GM23338 (cell line): ENCODE data around the gene MYDGF. TPM values are rescaled to one million over a fixed set of nuclear protein-coding genes. Genes with fewer than 3 reads are reported as not detected.

Source experiments
- ATAC-seq: fragments of 200-7000 bp; cut with Tn5 transposase; 3 replicates; pipeline ENCODE4 v1.9.1; 2020
- DNase-seq: peaks from one replicate; pipeline ENCODE4 v3.0.0-alpha.2; 2015; ENCODE audit warnings: low spot score
- H2AFZ ChIP-seq: fragments of 200-600 bp; sonication (generic); 2 replicates; pipeline ENCODE4 v1.8.0; 2016; ENCODE audit warnings: antibody characterized with exemption, mild to moderate bottlenecking, moderate library complexity
- H3F3A ChIP-seq: fragments of 200-600 bp; sonication (generic); replicated peaks from 2 replicates; pipeline ENCODE4 v1.8.0; 2017; ENCODE audit warnings: antibody characterized with exemption, mixed run types, low read depth
- H3K27ac ChIP-seq: fragments of 200-600 bp; sonication (generic); 2 replicates; pipeline ENCODE4 v1.6.1; 2016; ENCODE audit warnings: low read depth
- H3K27me3 ChIP-seq: fragments of 200-600 bp; sonication (generic); 2 replicates; pipeline ENCODE4 v1.8.0; 2016; ENCODE audit warnings: mild to moderate bottlenecking, mixed run types, moderate library complexity; ENCODE audit not compliant: insufficient read depth
- H3K36me3 ChIP-seq: fragments of 200-600 bp; sonication (generic); 2 replicates; pipeline ENCODE4 v1.8.0; 2016; ENCODE audit warnings: mild to moderate bottlenecking; ENCODE audit not compliant: insufficient read depth
- H3K4me1 ChIP-seq: fragments of 200-600 bp; sonication (generic); 2 replicates; pipeline ENCODE4 v1.8.0; 2016; ENCODE audit warnings: mild to moderate bottlenecking, moderate library complexity; ENCODE audit not compliant: insufficient read depth
- H3K4me2 ChIP-seq: fragments of 200-600 bp; sonication (generic); 2 replicates; pipeline ENCODE4 v1.7.1; 2017; ENCODE audit warnings: mixed run types
- H3K4me3 ChIP-seq: fragments of 200-600 bp; sonication (generic); 2 replicates; pipeline ENCODE4 v1.6.1; 2016; ENCODE audit warnings: mixed run types
- H3K79me2 ChIP-seq: fragments of 200-600 bp; sonication (generic); replicated peaks from 2 replicates; pipeline ENCODE4 v1.8.0; 2017; ENCODE audit warnings: mild to moderate bottlenecking; ENCODE audit not compliant: insufficient read depth
- H3K9me2 ChIP-seq: fragments of 200-600 bp; sonication (generic); 2 replicates; pipeline ENCODE4 v1.8.0; 2017; ENCODE audit not compliant: insufficient read depth
- H4K20me1 ChIP-seq: fragments of 200-600 bp; sonication (generic); replicated peaks from 2 replicates; pipeline ENCODE4 v1.8.0; 2017; ENCODE audit warnings: mild to moderate bottlenecking; ENCODE audit not compliant: insufficient read depth
- H3K27ac Mint-ChIP-seq: 2 replicates; pipeline ENCODE4 v1.8.0; 2020; ENCODE audit warnings: inconsistent platforms, mild to moderate bottlenecking, moderate library complexity, mixed read lengths
- H3K27me3 Mint-ChIP-seq: 3 replicates; pipeline ENCODE4 v1.8.0; 2022; ENCODE audit warnings: low read depth, mild to moderate bottlenecking, moderate library complexity, mixed read lengths, inconsistent platforms; ENCODE audit not compliant: insufficient read depth, poor library complexity
- H3K36me3 Mint-ChIP-seq: 3 replicates; pipeline ENCODE4 v1.8.0; 2021; ENCODE audit warnings: low read depth, mild to moderate bottlenecking, inconsistent platforms, moderate library complexity, mixed read lengths
- H3K4me1 Mint-ChIP-seq: 3 replicates; pipeline ENCODE4 v1.8.0; 2020; ENCODE audit warnings: mild to moderate bottlenecking, inconsistent platforms, mixed read lengths
- H3K4me3 Mint-ChIP-seq: 3 replicates; pipeline ENCODE4 v1.8.0; 2021; ENCODE audit warnings: moderate library complexity, mild to moderate bottlenecking, inconsistent platforms, mixed read lengths
- H3K9me3 Mint-ChIP-seq: 3 replicates; pipeline ENCODE4 v1.8.0; 2020; ENCODE audit warnings: moderate library complexity, mild to moderate bottlenecking, inconsistent platforms, mixed read lengths
- CREB1 ChIP-seq: fragments of 250-450 bp; sonication (Bioruptor Pico); IDR thresholded peaks from 2 replicates; pipeline ENCODE4 v1.5.0; 2020; ENCODE audit warnings: low read depth, mild to moderate bottlenecking, moderate library complexity
- EZH2 ChIP-seq: fragments of 200-600 bp; sonication (generic); IDR thresholded peaks from one replicate; pipeline ENCODE4 v1.8.0; 2017; ENCODE audit warnings: antibody characterized with exemption, mild to moderate bottlenecking, low read depth; ENCODE audit not compliant: unreplicated experiment
- EZH2phosphoT487 ChIP-seq: fragments of 200-600 bp; sonication (generic); IDR thresholded peaks from one replicate; pipeline ENCODE4 v1.8.1; 2018; ENCODE audit warnings: antibody characterized with exemption; ENCODE audit not compliant: unreplicated experiment
- JUNB ChIP-seq: IDR thresholded peaks from one replicate; pipeline ENCODE4 v1.6.1; 2016; ENCODE audit warnings: antibody characterized with exemption; ENCODE audit not compliant: unreplicated experiment
- NANOG ChIP-seq: IDR thresholded peaks from 2 replicates; pipeline ENCODE4 v1.6.1; 2016; ENCODE audit warnings: antibody characterized with exemption, borderline replicate concordance
- POLR2AphosphoS5 ChIP-seq: IDR thresholded peaks from 2 replicates; pipeline ENCODE4 v1.6.1; 2016; ENCODE audit warnings: antibody characterized with exemption, low read depth
- STAT1 ChIP-seq: IDR thresholded peaks from one replicate; pipeline ENCODE4 v1.6.1; 2016; ENCODE audit warnings: antibody characterized with exemption; ENCODE audit not compliant: unreplicated experiment
- ZNF114 ChIP-seq: fragments of 250-450 bp; sonication (Bioruptor Pico); IDR thresholded peaks from 2 replicates; pipeline ENCODE4 v1.5.0; 2020; ENCODE audit warnings: mild to moderate bottlenecking, moderate library complexity
- ZNF331 ChIP-seq: fragments of 250-450 bp; sonication (Bioruptor Pico); IDR thresholded peaks from 2 replicates; pipeline ENCODE4 v1.5.0; 2020; ENCODE audit warnings: low read depth, mild to moderate bottlenecking, moderate library complexity
- polyA plus RNA-seq: library from polyadenylated mRNA; unstranded; fragments of >200 nt; fragmentation: Nextera tagmentation; extraction: Ambion mirVana; gene quantifications from 2 replicates; pipeline ENCODE4 v1.2.1, GENCODE V29; 2016
- total RNA-seq: library from RNA; depleted of rRNA; stranded (reverse); fragments of >200 nt; shearing (Covaris generic); gene quantifications from 2 replicates; pipeline ENCODE4 v1.2.3, GENCODE V29; 2014
- TF ChIP-seq, protein P1 (sequence below), 2 experiments: fragments of 200-600 bp in 1 of 2; sonication (generic) in 1 of 2; conservative IDR thresholded peaks; 2 replicates each; pipeline versions ENCODE4 v1.5.1 to v1.6.1; 2016 to 2017; ENCODE audit warnings: antibody characterized with exemption in 2 of 2, low read depth in 2 of 2, mild to moderate bottlenecking in 2 of 2, moderate library complexity in 1 of 2
- TF ChIP-seq, protein P2 (sequence below): fragments of 250-450 bp; sonication (Bioruptor Pico); IDR thresholded peaks from 2 replicates; pipeline ENCODE4 v1.5.0; 2020; ENCODE audit warnings: mild to moderate bottlenecking, moderate library complexity
- TF ChIP-seq, protein P3 (sequence below): IDR thresholded peaks from 2 replicates; pipeline ENCODE4 v1.6.1; 2016; ENCODE audit warnings: antibody characterized with exemption
- TF ChIP-seq, protein P4 (sequence below): IDR thresholded peaks from one replicate; pipeline ENCODE4 v1.6.1; 2018; ENCODE audit warnings: antibody characterized with exemption; ENCODE audit not compliant: unreplicated experiment

The MYDGF gene
- total and polyA plus RNA-seq, 2 experiments from 2014 or later, result 42.3 to 99.5 TPM

DNA sequence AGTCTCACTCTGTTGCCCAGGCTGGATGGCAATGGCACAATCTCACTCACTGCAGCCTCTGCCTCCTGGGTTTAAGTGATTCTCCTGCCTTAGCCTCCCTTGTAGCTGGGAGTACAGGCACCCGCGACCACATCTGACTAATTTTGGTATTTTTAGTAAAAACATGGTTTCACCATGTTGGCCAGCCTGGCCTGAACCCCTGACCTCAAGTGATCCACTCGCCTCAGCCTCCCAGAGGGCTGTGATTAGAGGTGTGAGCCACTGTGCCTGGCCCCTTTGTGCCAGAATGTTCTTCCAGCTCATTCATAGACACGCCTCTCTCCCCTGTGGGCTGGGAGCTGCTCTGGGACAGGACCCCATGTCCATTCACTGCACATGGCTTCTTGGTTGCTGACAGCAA lies 9.1 kb downstream of the MYDGF start:
- no peak overlapping the region for H3K4me2 ChIP-seq
- H3K4me1 Mint-ChIP-seq, result no peaks in the 10 kb centered on the region
- H3K9me3 Mint-ChIP-seq, result no peaks in the 10 kb centered on the region
- ATAC-seq, result no peak
- no peaks in the 10 kb centered on the region for H3K9me2 ChIP-seq
- H3K27ac Mint-ChIP-seq, result no peak overlapping the region
- DNase-seq, result no peak
- H3K36me3 Mint-ChIP-seq, result peaks cover 13% of the 10 kb centered on the region
- no peaks in the 10 kb centered on the region for H3K4me1 ChIP-seq
- H3F3A ChIP-seq, result no peaks in the 10 kb centered on the region
- H3K79me2 ChIP-seq, result no peaks in the 10 kb centered on the region
- H3K27me3 Mint-ChIP-seq, result peaks cover 3% of the 10 kb centered on the region
- no peak overlapping the region for H3K4me3 ChIP-seq
- H4K20me1 ChIP-seq, result peaks cover 3% of the 10 kb centered on the region; the same call in 1 of the 2 replicates
- no peaks in the 10 kb centered on the region for H3K27me3 ChIP-seq
- TF ChIP-seq EZH2, result no peak
- TF ChIP-seq, protein P1, sequence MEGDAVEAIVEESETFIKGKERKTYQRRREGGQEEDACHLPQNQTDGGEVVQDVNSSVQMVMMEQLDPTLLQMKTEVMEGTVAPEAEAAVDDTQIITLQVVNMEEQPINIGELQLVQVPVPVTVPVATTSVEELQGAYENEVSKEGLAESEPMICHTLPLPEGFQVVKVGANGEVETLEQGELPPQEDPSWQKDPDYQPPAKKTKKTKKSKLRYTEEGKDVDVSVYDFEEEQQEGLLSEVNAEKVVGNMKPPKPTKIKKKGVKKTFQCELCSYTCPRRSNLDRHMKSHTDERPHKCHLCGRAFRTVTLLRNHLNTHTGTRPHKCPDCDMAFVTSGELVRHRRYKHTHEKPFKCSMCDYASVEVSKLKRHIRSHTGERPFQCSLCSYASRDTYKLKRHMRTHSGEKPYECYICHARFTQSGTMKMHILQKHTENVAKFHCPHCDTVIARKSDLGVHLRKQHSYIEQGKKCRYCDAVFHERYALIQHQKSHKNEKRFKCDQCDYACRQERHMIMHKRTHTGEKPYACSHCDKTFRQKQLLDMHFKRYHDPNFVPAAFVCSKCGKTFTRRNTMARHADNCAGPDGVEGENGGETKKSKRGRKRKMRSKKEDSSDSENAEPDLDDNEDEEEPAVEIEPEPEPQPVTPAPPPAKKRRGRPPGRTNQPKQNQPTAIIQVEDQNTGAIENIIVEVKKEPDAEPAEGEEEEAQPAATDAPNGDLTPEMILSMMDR (conservative IDR thresholded peaks at IDR 0.05; ENCODE audit: low read depth in 2 of 2), result no peak
- no peak for TF ChIP-seq NANOG
- TF ChIP-seq, protein P2, sequence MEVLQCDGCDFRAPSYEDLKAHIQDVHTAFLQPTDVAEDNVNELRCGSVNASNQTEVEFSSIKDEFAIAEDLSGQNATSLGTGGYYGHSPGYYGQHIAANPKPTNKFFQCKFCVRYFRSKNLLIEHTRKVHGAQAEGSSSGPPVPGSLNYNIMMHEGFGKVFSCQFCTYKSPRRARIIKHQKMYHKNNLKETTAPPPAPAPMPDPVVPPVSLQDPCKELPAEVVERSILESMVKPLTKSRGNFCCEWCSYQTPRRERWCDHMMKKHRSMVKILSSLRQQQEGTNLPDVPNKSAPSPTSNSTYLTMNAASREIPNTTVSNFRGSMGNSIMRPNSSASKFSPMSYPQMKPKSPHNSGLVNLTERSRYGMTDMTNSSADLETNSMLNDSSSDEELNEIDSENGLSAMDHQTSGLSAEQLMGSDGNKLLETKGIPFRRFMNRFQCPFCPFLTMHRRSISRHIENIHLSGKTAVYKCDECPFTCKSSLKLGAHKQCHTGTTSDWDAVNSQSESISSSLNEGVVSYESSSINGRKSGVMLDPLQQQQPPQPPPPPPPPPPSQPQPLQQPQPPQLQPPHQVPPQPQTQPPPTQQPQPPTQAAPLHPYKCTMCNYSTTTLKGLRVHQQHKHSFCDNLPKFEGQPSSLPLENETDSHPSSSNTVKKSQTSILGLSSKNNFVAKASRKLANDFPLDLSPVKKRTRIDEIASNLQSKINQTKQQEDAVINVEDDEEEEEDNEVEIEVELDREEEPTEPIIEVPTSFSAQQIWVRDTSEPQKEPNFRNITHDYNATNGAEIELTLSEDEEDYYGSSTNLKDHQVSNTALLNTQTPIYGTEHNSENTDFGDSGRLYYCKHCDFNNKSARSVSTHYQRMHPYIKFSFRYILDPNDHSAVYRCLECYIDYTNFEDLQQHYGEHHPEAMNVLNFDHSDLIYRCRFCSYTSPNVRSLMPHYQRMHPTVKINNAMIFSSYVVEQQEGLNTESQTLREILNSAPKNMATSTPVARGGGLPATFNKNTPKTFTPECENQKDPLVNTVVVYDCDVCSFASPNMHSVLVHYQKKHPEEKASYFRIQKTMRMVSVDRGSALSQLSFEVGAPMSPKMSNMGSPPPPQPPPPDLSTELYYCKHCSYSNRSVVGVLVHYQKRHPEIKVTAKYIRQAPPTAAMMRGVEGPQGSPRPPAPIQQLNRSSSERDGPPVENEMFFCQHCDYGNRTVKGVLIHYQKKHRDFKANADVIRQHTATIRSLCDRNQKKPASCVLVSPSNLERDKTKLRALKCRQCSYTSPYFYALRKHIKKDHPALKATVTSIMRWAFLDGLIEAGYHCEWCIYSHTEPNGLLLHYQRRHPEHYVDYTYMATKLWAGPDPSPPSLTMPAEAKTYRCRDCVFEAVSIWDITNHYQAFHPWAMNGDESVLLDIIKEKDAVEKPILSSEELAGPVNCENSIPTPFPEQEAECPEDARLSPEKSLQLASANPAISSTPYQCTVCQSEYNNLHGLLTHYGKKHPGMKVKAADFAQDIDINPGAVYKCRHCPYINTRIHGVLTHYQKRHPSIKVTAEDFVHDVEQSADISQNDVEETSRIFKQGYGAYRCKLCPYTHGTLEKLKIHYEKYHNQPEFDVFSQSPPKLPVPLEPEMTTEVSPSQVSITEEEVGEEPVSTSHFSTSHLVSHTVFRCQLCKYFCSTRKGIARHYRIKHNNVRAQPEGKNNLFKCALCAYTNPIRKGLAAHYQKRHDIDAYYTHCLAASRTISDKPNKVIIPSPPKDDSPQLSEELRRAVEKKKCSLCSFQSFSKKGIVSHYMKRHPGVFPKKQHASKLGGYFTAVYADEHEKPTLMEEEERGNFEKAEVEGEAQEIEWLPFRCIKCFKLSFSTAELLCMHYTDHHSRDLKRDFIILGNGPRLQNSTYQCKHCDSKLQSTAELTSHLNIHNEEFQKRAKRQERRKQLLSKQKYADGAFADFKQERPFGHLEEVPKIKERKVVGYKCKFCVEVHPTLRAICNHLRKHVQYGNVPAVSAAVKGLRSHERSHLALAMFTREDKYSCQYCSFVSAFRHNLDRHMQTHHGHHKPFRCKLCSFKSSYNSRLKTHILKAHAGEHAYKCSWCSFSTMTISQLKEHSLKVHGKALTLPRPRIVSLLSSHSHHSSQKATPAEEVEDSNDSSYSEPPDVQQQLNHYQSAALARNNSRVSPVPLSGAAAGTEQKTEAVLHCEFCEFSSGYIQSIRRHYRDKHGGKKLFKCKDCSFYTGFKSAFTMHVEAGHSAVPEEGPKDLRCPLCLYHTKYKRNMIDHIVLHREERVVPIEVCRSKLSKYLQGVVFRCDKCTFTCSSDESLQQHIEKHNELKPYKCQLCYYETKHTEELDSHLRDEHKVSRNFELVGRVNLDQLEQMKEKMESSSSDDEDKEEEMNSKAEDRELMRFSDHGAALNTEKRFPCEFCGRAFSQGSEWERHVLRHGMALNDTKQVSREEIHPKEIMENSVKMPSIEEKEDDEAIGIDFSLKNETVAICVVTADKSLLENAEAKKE (CRISPR knock-in tag), result no peak
- TF ChIP-seq EZH2phosphoT487, result no peak
- TF ChIP-seq ZNF331 (CRISPR knock-in tag), result no peak
- no peak for TF ChIP-seq CREB1 (CRISPR knock-in tag)
- no peak for TF ChIP-seq ZNF114 (CRISPR knock-in tag)
- no peak for TF ChIP-seq STAT1
- TF ChIP-seq POLR2AphosphoS5, result no peak
- TF ChIP-seq JUNB, result no peak
- TF ChIP-seq, protein P3, sequence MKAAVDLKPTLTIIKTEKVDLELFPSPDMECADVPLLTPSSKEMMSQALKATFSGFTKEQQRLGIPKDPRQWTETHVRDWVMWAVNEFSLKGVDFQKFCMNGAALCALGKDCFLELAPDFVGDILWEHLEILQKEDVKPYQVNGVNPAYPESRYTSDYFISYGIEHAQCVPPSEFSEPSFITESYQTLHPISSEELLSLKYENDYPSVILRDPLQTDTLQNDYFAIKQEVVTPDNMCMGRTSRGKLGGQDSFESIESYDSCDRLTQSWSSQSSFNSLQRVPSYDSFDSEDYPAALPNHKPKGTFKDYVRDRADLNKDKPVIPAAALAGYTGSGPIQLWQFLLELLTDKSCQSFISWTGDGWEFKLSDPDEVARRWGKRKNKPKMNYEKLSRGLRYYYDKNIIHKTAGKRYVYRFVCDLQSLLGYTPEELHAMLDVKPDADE, result no peak
- TF ChIP-seq, protein P4, sequence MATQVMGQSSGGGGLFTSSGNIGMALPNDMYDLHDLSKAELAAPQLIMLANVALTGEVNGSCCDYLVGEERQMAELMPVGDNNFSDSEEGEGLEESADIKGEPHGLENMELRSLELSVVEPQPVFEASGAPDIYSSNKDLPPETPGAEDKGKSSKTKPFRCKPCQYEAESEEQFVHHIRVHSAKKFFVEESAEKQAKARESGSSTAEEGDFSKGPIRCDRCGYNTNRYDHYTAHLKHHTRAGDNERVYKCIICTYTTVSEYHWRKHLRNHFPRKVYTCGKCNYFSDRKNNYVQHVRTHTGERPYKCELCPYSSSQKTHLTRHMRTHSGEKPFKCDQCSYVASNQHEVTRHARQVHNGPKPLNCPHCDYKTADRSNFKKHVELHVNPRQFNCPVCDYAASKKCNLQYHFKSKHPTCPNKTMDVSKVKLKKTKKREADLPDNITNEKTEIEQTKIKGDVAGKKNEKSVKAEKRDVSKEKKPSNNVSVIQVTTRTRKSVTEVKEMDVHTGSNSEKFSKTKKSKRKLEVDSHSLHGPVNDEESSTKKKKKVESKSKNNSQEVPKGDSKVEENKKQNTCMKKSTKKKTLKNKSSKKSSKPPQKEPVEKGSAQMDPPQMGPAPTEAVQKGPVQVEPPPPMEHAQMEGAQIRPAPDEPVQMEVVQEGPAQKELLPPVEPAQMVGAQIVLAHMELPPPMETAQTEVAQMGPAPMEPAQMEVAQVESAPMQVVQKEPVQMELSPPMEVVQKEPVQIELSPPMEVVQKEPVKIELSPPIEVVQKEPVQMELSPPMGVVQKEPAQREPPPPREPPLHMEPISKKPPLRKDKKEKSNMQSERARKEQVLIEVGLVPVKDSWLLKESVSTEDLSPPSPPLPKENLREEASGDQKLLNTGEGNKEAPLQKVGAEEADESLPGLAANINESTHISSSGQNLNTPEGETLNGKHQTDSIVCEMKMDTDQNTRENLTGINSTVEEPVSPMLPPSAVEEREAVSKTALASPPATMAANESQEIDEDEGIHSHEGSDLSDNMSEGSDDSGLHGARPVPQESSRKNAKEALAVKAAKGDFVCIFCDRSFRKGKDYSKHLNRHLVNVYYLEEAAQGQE, result no peak
- no peak overlapping the region for H3K27ac ChIP-seq
- H3K36me3 ChIP-seq, result peaks cover 5% of the 10 kb centered on the region; the same call in 1 of the 2 replicates
- H2AFZ ChIP-seq, result no peak overlapping the region
- H3K4me3 Mint-ChIP-seq, result no peak overlapping the region
